ENCODE results near the gene TCF4. TPM values are rescaled to one million over a fixed set of nuclear protein-coding genes. Genes with fewer than 3 reads are reported as not detected.

The TCF4 gene
- total RNA-seq, 1 experiment from 2014 or later: 14.7 TPM

GRCh38 chr18:55587418-55588110 is 428 bp downstream of the TCF4 start:
- DNase-seq (ENCODE audit: low read depth): peak; percentile 13

DNA sequence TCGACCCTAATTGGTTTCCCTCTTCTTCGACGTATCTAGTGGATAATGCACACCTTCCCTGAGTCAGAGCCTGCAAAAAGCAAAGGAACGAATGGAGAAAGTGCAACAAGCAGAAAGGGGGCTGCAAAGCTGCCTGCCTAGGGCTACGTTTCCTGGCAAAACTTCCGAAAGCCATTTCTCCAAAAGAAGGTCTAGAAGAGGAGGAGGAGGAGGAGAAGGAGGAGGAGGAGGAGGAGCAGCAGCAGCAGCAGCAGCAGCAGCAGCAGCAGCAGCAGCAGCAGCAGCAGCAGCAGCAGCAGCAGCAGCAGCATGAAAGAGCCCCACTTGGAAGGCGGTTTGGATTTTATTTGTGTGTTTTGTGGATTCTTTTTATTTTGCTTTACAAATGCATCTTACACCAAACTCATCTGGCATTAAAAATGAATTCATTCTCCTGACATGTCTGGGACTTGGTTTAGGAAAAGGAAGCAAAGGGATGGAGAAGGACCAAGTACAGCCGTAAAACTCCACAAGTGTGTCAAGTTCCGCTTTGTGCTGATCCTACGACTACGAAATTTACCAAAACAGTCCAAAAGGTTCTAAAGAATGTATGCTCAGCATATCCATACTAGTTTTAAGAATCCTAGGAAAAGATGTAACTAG is 2.0 kb downstream of the TCF4 start:
- DNase-seq (ENCODE audit: low read depth): peak; percentile 10

DNA sequence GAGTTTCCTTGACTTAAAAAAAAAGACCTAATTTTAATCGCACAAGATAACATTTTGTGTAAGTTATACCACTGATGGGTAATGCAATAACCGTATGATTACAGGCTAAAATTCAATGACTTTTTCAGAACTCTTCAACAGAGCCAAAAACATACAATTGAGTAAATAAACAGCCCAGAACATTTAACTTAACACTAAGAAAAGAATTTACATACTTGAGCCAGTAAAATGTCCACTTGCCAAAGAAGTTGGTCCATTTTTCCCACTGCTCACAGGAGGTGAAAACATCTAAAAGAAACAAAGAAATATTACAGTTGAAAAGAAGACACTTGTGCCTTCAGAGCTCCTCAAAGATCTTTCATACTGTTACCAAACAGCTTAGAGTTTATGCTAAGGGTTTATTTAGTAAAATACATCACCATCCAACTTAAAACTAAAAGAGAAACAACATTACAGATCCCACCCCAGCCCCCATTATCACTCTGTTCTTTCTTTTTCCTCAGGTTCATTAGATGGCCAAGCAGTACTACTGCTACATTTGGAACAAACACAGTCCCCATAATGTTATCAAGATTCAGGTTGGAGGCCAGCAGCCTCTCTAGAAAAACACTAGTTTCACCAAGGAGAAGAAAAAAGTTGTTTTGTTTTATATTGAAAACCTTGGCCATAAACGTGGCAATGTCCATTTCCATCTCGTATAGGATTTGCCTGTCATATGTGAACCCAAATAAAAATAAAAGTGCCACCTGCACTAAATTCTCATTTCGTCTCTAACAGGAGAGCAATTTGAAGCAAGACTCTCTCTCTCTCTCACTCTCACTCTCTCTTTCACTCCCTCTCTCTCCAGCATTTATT is 2.7 kb downstream of the TCF4 start:
- DNase-seq (ENCODE audit: low read depth): no peak

- no peak for DNase-seq (ENCODE audit: low read depth)
Observed at GRCh38 chr18:55584201-55584600, 3.8 kb downstream of the TCF4 start.

- no peak for DNase-seq (ENCODE audit: low read depth)
Observed at GRCh38 chr18:55582325-55582724, 5.7 kb downstream of the TCF4 start.

GRCh38 chr18:55579501-55580270 is 8.3 kb downstream of the TCF4 start:
- no peak for DNase-seq (ENCODE audit: low read depth)

DNA sequence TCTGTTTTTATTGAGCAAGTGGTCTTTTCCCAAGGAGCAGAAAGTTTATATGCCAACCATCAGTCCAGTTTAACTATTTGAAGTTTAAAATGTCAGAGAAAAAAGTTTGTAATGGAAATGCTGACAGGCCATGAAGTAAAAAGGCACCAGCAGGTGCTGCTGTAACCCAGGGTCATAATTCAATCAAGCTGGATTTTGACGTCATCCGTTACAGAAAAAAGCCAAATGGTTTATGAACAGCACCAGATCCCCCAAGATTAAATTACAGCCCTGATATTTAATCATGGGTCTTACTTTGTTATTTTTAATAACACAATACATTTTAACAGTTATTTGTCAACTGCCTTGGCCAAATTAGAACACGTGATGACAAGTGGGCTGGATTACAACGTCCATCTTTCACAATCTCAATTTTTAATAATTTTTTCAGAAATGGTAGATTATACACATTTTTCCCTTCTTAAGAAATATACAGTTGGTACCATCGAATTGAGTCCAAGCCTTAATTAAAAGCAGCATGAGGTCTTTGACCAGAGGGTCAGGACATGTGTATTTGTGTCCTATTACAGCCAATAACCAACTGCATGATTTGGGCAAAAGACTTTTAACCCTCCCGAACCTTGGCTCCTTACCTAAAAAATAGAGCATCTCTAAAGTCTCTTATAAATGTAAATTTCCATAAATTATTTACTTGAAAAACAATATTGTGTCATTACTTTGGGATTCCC is 10.0 kb downstream of the TCF4 start:
- DNase-seq (ENCODE audit: low read depth): no peak

DNA sequence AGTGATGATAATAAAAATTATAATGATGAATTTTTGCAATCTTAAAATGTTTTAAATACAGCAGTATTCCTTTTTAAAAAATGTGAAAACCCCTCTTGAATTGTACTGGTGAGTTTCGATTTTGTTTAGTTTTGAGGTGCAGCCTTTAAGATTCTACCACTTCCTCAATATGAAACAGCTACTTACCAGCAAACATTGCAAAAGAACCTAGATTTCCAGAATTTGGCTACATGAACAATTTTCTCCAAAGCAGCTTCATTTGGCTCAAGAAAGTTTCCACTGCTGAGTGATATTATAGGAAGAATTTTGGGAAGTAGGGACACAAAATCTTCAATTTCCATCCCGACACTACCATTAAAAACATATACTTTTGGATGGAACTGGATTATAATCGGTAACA is 12.0 kb downstream of the TCF4 start:
- DNase-seq (ENCODE audit: low read depth): no peak

- DNase-seq (ENCODE audit: low read depth): no peak
Observed at GRCh38 chr18:55575066-55575465, 12.9 kb downstream of the TCF4 start.

DNA sequence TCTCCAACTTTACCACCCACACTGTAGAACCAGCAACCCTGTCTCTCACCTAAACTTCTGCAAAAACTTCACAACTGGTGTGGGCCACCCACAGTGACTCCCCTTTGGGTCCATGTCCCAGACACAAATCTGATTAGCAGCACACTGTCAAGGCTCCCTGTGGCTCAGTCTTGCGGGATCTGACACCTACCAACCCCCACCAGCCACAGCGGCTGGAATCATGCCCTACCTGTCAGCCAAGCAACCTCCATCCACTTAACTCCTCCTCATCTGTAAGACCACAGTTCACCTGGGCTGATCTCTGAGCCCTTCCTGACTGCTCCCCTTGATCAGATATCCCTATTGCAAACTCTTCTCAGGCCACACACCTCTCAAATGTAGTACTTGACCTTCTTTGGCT is 14.6 kb downstream of the TCF4 start:
- no peak for DNase-seq (ENCODE audit: low read depth)

DNA sequence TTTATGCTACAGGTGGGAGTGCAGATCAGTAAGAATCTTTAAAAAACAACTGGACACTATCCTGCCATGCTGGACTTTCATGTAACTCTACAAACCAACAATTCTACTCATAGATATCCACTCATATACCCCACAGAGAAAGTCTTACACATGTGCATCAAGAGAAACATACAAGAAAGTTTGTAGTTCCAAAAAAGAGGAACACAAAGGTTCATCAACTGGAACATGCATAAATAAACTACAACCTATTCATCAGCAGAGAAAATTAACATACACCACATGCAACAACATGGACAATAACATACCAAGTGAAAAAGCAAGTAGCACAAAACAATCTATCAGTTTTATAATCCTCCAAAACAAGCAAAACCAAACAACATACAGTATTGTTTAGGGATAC is 17.0 kb downstream of the TCF4 start:
- DNase-seq (ENCODE audit: low read depth): no peak

DNA sequence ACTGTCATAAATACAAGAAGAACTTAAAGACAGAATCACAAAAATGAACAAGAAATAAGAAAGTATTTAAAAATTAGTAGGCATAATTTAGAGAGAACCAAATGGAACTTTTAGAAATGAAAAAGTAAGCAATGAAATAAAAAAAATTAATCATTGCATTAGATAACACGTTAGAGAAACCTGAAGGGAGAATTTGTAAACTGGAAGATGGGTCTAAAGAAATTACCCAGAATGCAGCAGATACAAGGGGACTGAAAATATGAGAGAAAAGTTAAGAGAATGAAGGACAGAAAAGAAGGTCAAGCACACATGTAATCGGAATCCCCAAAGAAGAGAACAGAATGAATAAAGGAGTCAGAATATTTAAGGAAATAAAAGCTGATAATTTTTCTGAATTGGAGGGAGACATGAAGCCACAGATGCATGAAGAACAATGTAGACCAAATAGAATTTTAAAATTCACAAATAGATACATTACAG is 21.5 kb downstream of the TCF4 start:
- DNase-seq (ENCODE audit: low read depth): no peak

- DNase-seq (ENCODE audit: low read depth): no peak
Observed at GRCh38 chr18:55559739-55560138, 28.3 kb downstream of the TCF4 start.

- DNase-seq (ENCODE audit: low read depth): no peak
Observed at GRCh38 chr18:55557211-55557610, 30.8 kb downstream of the TCF4 start.

DNA sequence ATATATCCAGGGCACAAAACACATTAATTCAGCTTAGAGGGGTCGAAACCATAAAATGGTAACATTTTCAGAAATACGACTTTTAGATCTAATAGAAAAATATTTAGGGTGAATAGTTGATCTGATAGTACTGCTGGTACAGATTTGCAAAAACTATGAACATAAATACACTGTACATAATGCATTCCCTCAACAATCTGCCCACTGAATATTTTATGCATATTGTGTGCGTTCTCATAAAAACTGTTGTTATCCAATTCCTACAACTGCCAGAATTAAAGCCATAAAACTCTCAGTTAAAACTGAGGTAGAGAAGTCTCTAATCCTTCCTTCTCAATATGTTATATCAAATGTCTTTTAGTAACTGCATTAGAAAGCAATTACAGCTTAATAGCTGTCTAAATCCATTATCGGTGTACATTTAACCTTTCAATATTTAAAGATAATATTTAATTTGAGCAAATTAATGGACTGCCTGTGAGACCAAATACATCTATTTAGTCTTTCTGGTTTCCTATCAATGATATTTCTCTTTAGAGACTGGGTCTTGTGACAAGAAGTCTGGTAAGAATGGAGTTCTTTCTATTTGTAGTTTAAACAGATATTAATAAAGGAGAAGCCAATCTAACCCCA is 32.5 kb downstream of the TCF4 start:
- no peak for DNase-seq (ENCODE audit: low read depth)

GRCh38 chr18:55552526-55553189 is 35.3 kb downstream of the TCF4 start:
- DNase-seq (ENCODE audit: low read depth): no peak

DNA sequence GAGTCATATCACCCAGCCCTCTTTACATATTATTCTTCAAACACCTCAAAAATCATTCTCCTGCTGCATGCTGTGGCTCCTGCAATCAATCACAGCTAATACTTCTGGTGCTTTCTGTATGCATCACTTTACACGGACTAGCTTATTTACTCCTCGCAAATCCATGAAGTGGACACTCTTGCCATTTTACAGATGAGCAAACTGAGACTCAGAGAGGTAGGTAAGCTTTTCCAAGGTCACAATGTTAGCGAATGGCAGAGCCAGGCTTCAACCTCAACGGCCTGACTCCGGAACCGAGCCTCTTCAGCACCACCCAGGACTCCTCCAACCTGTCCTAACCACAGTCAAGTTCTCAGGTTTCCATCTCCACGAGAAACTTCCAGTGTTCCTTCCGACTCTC is 36.8 kb downstream of the TCF4 start:
- no peak for DNase-seq (ENCODE audit: low read depth)

GRCh38 chr18:55550471-55550870 is 37.5 kb downstream of the TCF4 start:
- DNase-seq (ENCODE audit: low read depth): no peak

DNA sequence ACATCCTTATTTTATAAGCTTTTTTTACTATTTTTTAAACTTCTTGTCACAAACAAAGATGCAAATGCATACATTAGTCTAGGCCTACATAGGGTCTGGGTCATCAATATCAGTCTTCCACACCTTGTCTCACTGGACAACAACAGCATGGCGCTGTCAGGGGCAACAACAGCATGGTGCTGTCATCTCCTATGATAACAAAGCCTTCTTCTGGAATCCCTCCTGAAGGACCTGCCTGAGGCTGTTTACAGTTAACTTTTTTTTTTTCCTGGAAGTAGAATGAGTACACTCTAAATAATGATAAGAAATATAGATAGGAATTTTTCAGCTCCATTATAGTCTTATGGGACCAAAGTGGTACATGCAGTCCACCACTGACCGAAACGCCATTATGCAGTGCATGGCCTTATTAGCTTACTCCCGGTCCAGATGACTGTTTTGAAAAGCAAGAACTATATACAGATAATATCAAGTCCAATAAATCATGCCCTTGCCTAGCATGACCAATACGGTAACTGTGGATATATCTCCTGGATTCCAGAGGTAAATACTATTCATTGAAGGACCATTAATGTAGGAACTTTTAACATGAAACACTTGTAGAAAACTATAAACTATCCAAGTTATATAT is 38.4 kb downstream of the TCF4 start:
- DNase-seq (ENCODE audit: low read depth): no peak
